ENCODE results near the gene RRP15.

DNA sequence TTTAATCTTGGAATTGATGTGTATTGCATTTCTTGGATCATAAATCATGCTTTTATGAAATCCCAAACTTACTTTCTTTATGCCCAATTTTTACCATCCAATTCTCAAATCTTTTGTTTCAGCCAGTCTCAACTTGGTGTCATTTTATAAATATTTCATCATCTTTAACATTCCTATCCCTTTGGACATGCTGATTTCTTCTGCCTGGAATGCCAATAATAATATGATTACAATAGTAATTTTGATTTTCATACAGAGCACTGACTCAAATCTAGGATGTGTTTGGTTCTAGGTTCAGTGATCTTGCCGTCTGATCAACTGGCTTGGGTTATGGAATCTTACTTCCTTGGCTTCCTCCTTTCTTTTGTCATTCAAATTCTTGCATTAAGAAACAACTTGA is 12.8 kb downstream of the RRP15 start:
- TF ChIP-seq, protein P1, sequence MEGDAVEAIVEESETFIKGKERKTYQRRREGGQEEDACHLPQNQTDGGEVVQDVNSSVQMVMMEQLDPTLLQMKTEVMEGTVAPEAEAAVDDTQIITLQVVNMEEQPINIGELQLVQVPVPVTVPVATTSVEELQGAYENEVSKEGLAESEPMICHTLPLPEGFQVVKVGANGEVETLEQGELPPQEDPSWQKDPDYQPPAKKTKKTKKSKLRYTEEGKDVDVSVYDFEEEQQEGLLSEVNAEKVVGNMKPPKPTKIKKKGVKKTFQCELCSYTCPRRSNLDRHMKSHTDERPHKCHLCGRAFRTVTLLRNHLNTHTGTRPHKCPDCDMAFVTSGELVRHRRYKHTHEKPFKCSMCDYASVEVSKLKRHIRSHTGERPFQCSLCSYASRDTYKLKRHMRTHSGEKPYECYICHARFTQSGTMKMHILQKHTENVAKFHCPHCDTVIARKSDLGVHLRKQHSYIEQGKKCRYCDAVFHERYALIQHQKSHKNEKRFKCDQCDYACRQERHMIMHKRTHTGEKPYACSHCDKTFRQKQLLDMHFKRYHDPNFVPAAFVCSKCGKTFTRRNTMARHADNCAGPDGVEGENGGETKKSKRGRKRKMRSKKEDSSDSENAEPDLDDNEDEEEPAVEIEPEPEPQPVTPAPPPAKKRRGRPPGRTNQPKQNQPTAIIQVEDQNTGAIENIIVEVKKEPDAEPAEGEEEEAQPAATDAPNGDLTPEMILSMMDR (IDR thresholded peaks at IDR 0.05; ENCODE audit: insufficient read depth, low read depth, low read length), result no peak
- no peak for TF ChIP-seq EZH2 (IDR thresholded peaks at IDR 0.05; ENCODE audit: insufficient read depth, low read length)
